GM21528 (cell line): ENCODE measurements around the gene TFAM.

Source experiments
- ATAC-seq: cut with Tn5 transposase; IDR thresholded peaks from one replicate; pipeline ENCODE4 v1.9.1; 2021; ENCODE audit warnings: mild to moderate bottlenecking, moderate library complexity; ENCODE audit not compliant: unreplicated experiment, low FRiP score

Gene TFAM

DNA sequence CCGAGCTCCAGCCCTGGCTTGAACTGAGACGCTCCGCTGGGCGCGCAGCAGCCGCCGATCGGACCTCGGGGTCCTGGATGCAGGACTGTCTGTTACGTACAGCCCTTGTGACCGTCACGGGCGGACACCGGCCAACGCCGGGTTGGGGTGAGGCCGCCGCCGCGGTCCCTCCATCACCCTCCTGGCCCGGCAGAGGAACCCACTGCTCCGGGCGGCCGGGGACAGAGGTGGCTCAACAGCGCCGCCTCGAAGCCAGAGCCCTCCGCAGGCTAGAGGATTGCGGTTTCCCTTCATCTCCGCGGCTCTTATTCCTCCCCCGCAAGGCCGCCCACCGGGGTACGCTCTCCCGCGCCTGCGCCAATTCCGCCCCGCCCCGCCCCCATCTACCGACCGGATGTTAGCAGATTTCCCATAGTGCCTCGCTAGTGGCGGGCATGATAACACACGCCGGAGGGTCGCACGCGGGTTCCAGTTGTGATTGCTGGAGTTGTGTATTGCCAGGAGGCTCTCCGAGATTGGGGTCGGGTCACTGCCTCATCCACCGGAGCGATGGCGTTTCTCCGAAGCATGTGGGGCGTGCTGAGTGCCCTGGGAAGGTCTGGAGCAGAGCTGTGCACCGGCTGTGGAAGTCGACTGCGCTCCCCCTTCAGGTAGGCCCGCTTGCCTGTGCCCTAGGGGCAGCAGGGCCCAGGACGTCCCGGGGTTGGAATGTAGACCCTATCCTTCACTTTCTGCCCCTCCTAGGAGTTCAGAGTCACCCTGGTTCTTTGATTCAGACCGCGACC lies at the start of gene TFAM:
Gene TFAM (plus strand): TSS at position 412 of the 785 bp plus-strand sequence. CDS start 138 bp downstream, at position 550.
- ATAC-seq = peak; percentile 91

DNA sequence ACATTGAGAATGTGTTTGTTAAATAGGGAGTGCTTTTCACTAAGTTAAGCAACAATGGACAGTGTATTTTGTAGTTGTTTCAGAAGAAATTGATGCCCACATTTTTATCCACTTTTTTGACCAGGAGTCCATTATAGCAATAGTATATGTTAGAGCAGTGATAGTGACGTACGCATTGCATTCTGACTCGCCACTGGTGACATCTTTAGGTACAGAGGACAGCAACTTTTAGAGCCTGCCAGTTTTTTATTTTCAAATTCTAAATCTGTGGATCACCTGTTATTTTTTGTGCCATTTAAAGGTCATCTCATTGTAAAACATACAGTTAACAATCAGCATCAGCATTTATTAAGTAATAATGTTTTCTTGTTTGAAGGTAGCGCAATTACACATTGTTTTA lies 49.0 kb upstream of the TFAM start:
- ATAC-seq = no peak

DNA sequence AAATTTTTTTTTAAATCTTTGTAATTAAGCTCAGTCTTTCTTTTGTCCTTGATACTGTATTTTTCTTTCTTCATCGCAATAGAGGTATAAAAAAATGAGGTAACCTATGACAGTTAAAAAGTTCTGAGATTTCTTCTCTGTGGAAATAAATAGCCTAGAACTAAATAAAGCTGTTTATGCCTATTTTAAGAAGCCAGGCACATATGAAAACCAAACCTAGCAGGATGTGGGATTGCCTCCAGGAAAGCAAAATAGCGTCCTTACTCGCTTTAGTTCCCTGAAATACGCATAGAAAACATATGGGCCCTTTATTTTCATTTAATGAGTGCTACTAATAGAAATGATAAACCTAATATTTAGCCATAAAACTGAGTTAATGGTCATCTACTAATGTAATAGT lies 43.8 kb upstream of the TFAM start:
- no peak for ATAC-seq

DNA sequence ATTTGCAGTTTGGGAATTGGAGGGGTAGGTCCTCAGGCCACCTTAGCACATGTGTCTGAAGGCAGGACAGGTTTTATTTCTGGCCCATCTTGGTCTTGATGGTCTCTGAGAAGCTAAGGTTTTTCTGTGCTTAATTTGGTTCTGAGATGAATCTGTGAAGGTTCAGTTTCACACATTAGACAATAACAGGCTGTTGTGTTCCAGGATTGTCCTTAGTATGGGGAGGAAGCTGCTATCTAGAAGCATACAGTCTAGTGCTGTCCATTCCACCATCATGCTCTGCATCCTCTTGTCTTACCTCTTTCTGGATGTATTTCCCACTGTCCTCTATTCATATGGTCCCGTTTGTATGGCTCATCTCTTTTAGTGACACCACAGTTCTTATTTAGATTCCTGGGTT lies 43.3 kb upstream of the TFAM start:
- ATAC-seq = no peak

DNA sequence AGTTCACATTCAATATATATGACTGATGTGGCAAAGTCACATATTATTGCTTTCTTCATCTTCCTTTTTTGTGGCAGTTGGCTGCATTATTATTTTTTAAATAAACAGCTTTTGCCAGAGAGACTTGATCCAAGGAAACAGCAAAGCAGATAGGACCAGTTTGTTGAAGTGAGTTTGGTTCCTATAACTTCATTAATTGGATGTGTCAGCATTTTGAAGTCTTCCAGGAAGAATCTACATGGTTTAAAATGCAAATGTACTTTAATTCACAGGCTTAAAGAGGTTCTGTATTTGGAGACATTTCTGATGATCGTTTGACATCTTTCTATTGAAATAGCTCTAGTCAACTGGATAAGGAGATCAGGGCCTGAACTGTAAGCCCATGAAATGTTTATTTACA lies 37.2 kb upstream of the TFAM start:
- no peak for ATAC-seq

DNA sequence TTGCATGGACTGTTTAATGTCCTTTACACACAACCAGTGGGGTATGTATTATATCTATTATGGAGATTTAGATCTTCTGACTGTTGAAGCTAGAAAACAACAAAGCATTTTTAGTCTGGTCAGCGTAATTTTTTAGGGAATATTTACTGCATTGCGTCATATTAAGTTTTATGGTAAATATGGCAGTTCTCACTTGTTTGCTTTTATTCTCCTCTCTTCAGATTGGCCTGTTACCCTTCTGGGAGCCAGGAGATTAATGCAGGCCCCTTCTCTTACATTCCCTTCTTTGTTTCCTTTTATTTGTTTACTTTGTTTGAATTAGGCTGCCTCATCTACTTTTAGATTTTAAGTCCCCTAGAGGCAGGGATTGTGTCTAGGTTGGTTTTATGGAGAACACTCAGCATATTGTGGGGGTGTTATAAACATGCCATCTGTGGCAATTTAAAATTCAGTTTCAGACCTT lies 36.6 kb upstream of the TFAM start:
- ATAC-seq = no peak

DNA sequence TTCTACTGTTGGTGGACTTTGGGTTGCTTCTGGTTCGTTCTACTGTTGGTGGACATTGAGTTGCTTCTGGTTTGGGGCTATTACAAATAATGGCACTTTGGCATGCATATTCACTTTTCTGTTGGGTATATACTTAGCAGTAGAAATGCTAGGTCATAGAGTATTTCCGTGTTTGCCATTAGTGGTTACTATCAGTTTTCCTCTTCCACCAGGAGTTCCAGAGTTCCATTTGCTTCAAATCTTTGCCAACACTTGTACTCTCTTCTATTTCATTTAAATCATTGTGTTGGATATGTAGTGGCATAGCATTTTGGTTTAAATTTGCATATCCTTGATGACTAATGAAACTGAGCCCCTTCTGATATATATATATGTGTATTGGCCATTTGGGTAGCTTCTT lies 35.2 kb upstream of the TFAM start:
- no peak for ATAC-seq

DNA sequence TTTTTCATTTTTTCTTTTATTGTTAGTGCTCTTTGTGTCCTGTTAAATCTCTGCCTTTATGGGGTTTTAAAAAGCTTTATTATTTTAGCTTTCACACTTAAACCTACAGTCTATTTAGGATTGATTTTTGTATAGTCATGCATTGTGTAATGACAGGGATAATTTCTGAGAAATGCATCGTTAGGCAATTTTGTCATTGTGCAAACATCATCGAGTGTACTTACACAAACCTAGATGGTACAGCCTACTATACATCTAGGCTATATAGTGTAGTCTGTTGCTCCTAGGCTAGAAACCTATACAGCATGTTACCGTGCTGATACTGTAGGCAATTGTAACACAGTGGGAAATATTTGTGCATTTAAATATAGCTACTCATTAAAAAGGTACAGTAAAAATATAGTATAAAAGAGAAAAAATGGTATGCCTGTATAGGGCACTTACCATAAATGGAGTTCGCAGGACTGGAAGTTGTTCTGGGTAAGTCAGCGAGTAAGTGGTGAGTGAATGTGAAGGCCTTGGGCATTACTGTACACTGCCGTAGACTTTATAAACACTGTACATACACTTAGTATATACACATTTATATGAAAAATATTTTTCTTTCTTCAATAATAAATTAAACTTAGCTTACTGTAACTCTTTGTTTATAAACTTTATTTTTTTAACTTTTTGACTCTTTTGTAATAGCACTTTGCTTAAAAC lies 34.4 kb upstream of the TFAM start:
- no peak for ATAC-seq

DNA sequence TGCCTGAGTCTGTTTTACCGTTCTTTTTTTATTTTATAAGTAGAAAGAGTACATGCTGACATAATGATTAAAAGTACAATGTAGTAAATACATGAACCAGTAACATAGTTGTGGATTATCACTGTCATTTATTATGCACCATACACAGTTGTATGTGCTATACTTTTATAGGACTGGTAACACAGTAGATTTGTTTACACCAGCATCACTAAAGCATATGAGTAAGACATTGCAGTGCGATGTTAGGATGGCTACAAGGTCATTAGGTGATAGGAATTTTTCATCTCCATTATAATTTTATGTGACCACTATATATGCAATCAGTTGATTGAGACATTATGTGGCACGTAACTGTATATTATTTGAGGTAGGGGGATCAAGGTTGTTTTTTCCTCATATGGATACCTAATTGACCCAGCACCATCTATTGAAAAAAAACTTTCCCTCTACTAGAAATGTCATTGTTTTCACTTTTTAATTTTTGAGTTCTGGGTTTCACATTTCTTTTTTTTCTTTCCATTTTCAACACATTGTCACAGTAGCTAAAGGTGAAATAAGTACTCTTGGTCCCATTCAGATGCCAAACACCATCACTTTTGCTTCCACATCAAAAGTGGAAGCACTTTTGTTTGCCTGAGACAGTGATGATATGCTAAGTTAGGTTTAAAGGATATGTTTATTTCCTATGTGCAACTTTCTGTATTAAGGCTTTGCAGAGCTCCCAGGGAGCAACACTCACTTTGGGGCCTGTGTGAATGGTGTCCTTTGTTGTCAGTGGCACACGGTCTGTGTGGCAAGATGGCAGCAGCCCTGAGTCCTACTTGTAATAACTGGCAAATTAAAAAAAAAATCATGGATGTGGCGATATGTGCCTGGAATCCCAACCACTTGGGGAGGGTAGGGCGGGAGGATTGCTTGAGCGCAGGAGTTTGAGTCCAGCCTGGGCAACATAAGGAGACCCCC lies 33.3 kb upstream of the TFAM start:
- ATAC-seq = no peak

DNA sequence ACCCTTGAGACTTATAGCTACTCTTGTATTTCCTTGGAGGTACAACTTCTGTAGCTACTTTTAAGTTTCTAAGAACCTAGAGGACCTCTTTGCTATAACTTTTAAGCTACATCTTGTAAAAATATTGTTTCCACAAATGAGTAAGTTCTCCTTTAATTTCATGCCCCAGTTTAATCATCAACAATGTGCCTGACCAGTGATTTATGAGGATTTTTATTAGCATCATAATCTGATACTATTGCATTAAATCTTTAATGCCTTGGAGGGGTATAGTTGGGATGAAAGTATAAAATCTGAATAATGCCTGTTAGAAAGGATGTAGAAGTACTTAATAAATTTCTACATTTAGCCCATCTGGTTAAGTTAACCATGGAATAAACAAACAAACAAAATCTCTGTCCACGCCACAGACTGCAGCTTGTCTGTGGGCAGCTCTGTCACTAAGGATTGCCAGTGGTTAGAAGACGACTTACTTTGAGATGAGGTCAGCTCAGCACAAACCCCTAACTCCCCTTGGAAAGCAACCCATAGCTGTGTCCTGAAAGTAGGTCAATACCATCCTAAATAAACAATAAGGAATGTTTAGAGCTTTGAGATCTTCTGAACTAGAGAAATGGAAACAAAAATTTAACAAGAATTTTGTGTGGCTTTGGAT lies 32.1 kb upstream of the TFAM start:
- ATAC-seq = no peak

DNA sequence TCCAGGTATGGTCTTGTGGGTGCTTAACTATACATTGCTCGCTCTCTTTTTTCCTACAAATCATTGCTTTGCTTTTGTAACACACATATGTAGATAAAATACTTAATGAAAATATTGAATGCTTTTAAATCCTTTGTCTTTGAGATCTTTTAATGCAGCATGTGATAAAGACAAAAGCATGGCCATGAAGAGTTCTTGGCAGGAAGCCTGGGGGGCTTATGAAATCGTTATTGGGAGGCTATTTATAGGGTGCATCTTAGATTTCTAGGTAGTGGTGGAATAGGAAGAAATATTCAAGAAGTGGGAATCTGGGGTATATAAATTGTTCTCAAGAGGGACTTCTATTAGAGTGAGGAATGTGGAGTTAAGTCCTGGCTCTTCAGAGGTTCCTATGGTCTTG lies 28.5 kb upstream of the TFAM start:
- ATAC-seq = no peak

DNA sequence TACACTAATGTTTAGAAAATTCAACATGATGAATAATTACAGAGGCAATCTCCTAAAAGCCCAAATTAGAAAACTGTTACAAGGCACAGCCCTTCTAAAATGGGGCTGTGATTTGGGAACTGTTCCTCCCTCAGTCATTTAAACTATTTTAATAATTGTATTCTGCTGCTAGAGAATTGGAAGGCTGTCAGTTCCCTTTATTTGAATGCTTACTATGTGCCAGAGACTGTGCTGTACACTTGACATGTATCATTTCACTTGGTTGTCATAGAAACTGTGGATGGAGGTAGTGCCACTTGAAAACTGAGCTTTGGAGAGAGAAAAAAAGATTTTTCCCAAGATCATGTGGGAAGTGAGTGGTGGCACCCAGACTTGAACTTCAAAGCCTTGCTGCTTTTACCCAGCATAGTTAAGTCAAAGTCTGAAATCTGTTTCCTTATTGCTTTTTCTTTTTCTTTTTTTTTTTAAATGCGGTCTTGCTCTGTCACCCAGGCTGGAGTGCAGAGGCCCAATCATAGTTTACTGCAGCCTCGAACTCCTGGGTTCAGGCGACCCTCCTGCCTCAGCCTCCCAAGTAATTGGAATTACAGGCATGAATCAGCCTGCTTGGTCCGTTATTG lies 26.8 kb upstream of the TFAM start:
- no peak for ATAC-seq

DNA sequence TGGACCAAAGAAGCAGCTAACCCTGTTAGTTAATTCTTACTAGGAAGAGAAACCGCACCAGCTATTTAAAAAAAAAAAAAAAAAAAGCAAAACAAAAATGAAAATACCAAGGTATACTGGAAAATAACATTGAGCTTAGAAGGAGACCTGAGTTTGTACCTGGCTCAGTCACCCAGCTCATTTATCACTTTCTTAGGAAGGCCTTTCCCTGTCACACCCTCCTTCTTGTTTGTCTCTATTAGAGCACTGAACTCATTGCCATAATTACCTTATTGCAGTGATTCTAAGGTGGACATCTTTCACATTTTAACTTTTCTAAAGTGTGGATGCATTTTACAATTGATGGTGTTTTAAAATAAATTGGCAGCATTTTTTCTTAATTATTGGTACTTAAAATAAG lies 26.3 kb upstream of the TFAM start:
- no peak for ATAC-seq

DNA sequence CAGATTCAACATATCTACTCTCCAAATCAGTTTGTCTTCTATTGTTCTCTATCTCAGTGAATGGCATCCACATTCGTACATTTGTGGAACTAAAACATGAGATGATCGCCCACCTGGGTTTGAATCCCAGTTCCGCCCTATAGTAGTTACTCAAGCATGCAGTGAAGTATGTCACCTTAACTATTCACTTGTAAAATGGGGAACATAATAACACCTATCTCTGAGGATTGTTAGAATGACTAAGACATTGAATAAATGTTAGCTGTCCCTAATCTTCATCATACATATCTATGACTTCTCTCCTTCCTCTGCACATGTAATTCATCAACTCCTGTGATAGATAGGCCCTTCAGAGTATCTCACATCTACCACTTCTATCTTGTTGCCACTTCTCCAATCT lies 25.7 kb upstream of the TFAM start:
- ATAC-seq = no peak

DNA sequence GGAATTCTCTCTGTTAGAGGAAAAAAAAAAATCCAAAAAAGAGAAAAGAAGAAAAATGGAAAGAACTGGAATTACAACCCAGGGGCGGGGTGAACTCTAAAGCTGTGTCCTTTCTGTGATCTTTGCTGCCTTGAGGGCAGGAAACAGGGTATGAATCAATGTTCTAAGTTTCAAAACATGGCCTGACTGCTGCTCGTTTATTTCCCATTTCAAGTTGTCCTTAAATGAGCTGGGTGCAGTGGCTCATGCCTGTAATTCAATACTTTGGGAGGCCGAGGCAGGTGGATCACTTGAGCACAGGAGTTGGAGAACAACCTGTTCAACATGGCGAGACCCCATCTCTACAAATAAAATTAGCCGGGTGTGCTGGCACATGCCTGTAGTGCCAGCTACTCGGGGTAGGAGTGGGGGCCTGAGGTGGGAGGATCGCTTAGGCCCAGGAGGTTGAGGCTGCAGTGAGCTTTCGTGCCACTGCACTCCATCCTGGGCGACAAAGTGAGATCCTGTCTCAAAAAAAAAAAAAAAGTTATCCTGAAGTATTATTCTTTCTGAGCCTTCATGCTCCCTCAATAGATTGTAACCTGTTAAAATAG lies 24.7 kb upstream of the TFAM start:
- no peak for ATAC-seq

DNA sequence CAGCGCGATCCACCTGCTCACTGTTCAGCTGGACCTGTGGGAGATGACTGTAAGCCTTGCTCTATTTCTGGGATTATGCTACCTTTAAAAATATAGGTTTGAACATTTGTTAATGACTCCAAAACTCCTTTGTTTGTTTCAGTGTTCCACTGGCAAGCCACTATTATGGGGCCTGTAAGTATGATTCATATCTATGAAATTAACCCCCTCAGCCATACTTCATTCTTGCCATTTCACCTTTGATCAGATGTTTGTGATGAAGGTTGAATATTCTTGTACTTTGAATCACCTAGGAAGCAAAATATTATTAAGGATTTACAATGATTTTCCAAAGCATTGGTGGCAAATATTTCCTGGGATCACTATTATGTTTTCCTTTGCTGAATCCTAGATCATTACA lies 23.9 kb upstream of the TFAM start:
- no peak for ATAC-seq

DNA sequence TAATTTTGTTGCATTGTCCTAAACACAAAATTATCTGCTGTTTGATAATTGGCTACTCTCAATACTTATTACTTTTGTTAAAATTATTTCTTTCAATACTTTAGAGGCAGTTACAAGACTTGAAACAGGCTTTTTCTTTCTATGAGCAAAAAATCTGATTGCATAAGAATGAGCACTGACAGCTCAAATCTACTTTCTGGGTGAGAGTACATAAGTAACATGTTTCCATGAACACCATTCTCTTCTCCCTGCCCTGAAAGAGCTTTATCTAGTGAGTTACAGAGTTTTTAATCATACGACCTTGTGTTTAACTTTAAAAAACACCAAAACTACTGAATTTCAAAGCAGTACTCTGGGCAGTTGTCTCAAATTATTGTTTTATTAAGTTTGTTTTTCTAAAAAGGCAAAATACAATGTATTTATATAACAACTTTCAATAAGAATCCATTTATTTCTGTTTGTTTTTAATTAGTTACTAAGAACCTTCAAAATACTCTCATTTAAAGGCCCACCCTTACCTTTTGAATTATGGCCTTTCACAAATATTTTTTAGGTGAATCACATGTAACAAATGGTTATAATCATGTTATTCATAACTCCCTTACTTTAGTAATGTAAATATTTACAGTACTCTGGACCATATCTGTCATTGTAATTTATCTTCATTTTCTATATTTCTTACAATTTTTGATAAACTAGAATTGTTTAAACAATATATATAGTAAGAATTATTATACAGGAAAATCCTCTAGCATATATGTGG lies 23.0 kb upstream of the TFAM start:
- ATAC-seq = no peak

DNA sequence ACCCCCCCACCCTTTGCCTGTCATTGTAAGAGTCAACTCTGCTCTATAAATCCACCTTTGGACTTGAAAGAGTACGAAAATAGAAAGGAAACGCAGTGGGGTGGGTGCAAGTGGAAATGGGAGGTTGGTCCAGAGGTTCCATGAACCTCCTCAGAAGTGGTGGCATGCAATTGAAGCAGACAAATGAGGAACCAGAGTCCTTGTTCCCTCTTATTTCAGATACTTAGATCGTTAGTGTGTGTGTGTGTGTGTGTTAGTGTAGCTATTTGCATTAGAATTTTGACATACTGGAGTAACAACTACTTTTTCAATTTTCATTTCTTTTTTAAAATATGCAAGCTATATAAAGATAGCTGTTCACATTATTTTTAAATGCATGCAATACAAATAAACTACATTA lies 18.1 kb upstream of the TFAM start:
- ATAC-seq = no peak

DNA sequence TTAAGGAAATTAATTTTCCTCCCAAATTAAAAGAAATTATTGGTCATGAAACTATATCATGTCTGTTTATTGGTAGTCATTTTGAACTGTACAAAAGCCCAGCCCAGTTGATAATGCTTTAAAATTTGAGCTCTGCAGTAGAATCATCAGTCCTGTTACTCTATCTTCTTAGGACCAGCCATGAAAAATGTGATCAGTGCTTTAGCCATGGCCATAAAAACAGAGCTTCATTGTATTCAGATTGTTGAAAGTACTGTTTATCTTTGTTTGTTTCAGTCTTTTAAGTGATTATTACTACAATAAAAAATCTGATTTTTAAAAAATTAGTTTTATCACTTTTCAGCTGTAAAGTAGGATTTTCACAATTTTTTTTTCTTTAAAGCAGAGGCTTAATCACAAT lies 13.7 kb upstream of the TFAM start:
- ATAC-seq = no peak
